Neuronal stem cell (in vitro differentiated cells): ENCODE measurements around the gene RASD2.

ENCODE experiments used
- DNase-seq: peaks from one replicate; pipeline ENCODE4 v3.0.0-alpha.2; 2013; ENCODE audit warnings: low spot score
- H2AFZ ChIP-seq: one replicate; pipeline ENCODE4 v1.6.1; 2013; ENCODE audit warnings: mild to moderate bottlenecking, low read length, inconsistent platforms
- H2AK5ac ChIP-seq: 2 replicates; pipeline ENCODE4 v1.6.1; 2013; ENCODE audit warnings: low read depth, mild to moderate bottlenecking, inconsistent platforms, low read length, moderate library complexity, mixed read lengths
- H2BK120ac ChIP-seq: 2 replicates; pipeline ENCODE4 v1.6.1; 2013; ENCODE audit warnings: low read depth, mild to moderate bottlenecking, inconsistent platforms, low read length, moderate library complexity, mixed read lengths
- H2BK12ac ChIP-seq: one replicate; pipeline ENCODE4 v1.6.1; 2013; ENCODE audit warnings: low read length, inconsistent platforms
- H2BK15ac ChIP-seq: 2 replicates; pipeline ENCODE4 v1.6.1; 2013; ENCODE audit warnings: mild to moderate bottlenecking, low read length, inconsistent platforms, mixed read lengths
- H2BK5ac ChIP-seq: one replicate; pipeline ENCODE4 v1.6.1; 2013; ENCODE audit warnings: inconsistent platforms, mild to moderate bottlenecking, low read length, moderate library complexity
- H3K14ac ChIP-seq: one replicate; pipeline ENCODE4 v1.6.1; 2013; ENCODE audit warnings: low read length, inconsistent platforms
- H3K18ac ChIP-seq: 2 replicates; pipeline ENCODE4 v1.6.1; 2013; ENCODE audit warnings: low read length, inconsistent platforms
- H3K23ac ChIP-seq: 2 replicates; pipeline ENCODE4 v1.6.1; 2013; ENCODE audit warnings: low read depth, mild to moderate bottlenecking, mixed read lengths, low read length, inconsistent platforms; ENCODE audit not compliant: poor library complexity
- H3K27ac ChIP-seq: replicated peaks from 3 replicates; pipeline ENCODE4 v1.5.1; 2013; ENCODE audit warnings: low read length, inconsistent platforms
- H3K27me3 ChIP-seq, 3 experiments: 2 replicates each; pipeline ENCODE4 v1.6.1; 2013; ENCODE audit warnings: low read length in 3 of 3, mild to moderate bottlenecking in 2 of 3, inconsistent platforms in 1 of 3, low read depth in 1 of 3, mixed read lengths in 1 of 3, moderate library complexity in 1 of 3; ENCODE audit not compliant: control insufficient read depth in 3 of 3, insufficient read depth in 3 of 3
- H3K36me3 ChIP-seq, 2 donors: replicated peaks in 1 of 2; 2 replicates each; pipeline ENCODE4 v1.6.1; 2013; ENCODE audit warnings: low read length in 2 of 2; ENCODE audit not compliant: control insufficient read depth in 2 of 2, insufficient read depth in 2 of 2
- H3K4ac ChIP-seq: 2 replicates; pipeline ENCODE4 v1.6.1; 2013; ENCODE audit warnings: inconsistent platforms, mild to moderate bottlenecking, low read length, moderate library complexity
- H3K4me1 ChIP-seq, 2 donors: 1 replicate in 1 of 2; 2 replicates in 1 of 2; pipeline ENCODE4 v1.6.1; 2013; ENCODE audit warnings: low read length in 2 of 2, low read depth in 1 of 2; ENCODE audit not compliant: control insufficient read depth in 2 of 2, insufficient read depth in 1 of 2
- H3K4me2 ChIP-seq: one replicate; pipeline ENCODE4 v1.6.1; 2013; ENCODE audit warnings: mild to moderate bottlenecking, low read length, inconsistent platforms; ENCODE audit not compliant: insufficient read depth, poor library complexity, severe bottlenecking
- H3K4me3 ChIP-seq, 2 donors: 2 replicates each; pipeline ENCODE4 v1.5.1; 2013; ENCODE audit warnings: low read length in 2 of 2, mild to moderate bottlenecking in 2 of 2, inconsistent platforms in 1 of 2, moderate library complexity in 1 of 2
- H3K79me1 ChIP-seq: one replicate; pipeline ENCODE4 v1.6.1; 2013; ENCODE audit warnings: low read depth, mild to moderate bottlenecking, inconsistent platforms, low read length, moderate library complexity
- H3K9ac ChIP-seq: one replicate; pipeline ENCODE4 v1.6.1; 2013; ENCODE audit warnings: mild to moderate bottlenecking, low read depth, low read length, inconsistent platforms; ENCODE audit not compliant: poor library complexity
- H3K9me3 ChIP-seq, 2 donors: replicated peaks in 1 of 2; 2 replicates each; pipeline versions ENCODE3 to v1.6.1; 2013; ENCODE audit warnings: low read length in 2 of 2, mild to moderate bottlenecking in 2 of 2, inconsistent platforms in 1 of 2, low read depth in 1 of 2, mixed read lengths in 1 of 2, moderate library complexity in 1 of 2; ENCODE audit not compliant: control insufficient read depth in 2 of 2, insufficient read depth in 1 of 2
- H4K8ac ChIP-seq: one replicate; pipeline ENCODE4 v1.6.1; 2013; ENCODE audit warnings: low read depth, mild to moderate bottlenecking, inconsistent platforms, low read length, moderate library complexity
- H4K91ac ChIP-seq: one replicate; pipeline ENCODE4 v1.6.1; 2013; ENCODE audit warnings: low read length, low read depth, mild to moderate bottlenecking, inconsistent platforms; ENCODE audit not compliant: poor library complexity
- WGBS, 2 donors: extraction: QIAGEN DNeasy Blood & Tissue Kit; methylation state at CpG; one replicate each; pipeline ENCODE4 v1.1.7; 2013; ENCODE audit warnings: missing lambda C conversion rate in 2 of 2, mixed read lengths in 1 of 2; ENCODE audit not compliant: insufficient read length in 2 of 2, insufficient replicate concordance in 1 of 2; ENCODE audit errors: extremely low coverage in 2 of 2; 5-methylcytosine and 5-hydroxymethylcytosine counted together

Gene RASD2

GRCh38 chr22:35597692-35598395, 57.2 kb downstream of the RASD2 start:
- Histone ChIP-seq H2AFZ (no peak overlapping the region), H3K79me1 (no peaks in the 10 kb centered on the region), H3K9me3 (peaks cover 0 to 5% of the 10 kb centered on the region in 2 donors), H3K23ac (peak overlapping the region; percentile 44), H2AK5ac (peak overlapping the region; percentile 41), H2BK120ac (no peak overlapping the region), H3K36me3 (peaks cover 0 to 4% of the 10 kb centered on the region in 2 donors), H3K9ac (peak overlapping the region; percentile 27), H3K18ac (peak overlapping the region; percentile 39), H2BK12ac (no peak overlapping the region), H3K14ac (no peak overlapping the region), H3K27ac (no peak overlapping the region), H2BK5ac (peak overlapping the region; percentile 19), H4K91ac (no peak overlapping the region), H4K8ac (no peak overlapping the region), H2BK15ac (peak overlapping the region; percentile 39), H3K4me1 (peaks cover 0 to 3% of the 10 kb centered on the region in 2 donors), H3K27me3 (peaks cover 0 to 9% (median 0%) of the 10 kb centered on the region in 3 experiments), H3K4me3 (no peak overlapping the region), H3K4ac (no peak overlapping the region), H3K4me2 (no peak overlapping the region)
- no peak for DNase-seq
- WGBS, 2 donors, result no CpG with 5 or more reads among the region's 16 CpGs

GRCh38 chr22:35598396-35598710, 57.7 kb downstream of the RASD2 start:
- H2BK15ac ChIP-seq, result peak overlapping the region; percentile 39
- H3K4me2 ChIP-seq, result no peak overlapping the region
- no peak overlapping the region for H4K8ac ChIP-seq
- H2BK120ac ChIP-seq, result no peak overlapping the region
- H2AK5ac ChIP-seq, result no peak overlapping the region
- peaks cover 0 to 4% of the 10 kb centered on the region in 2 donors for H3K36me3 ChIP-seq
- H2BK5ac ChIP-seq, result peak overlapping the region; percentile 19
- no peak overlapping the region for H2BK12ac ChIP-seq
- no peak overlapping the region for H3K4ac ChIP-seq
- peaks cover 0 to 3% of the 10 kb centered on the region in 2 donors for H3K4me1 ChIP-seq
- H3K27me3 ChIP-seq, result peaks cover 0 to 9% (median 0%) of the 10 kb centered on the region in 3 experiments
- H3K27ac ChIP-seq, result no peak overlapping the region
- H3K9me3 ChIP-seq, result peaks cover 0 to 5% of the 10 kb centered on the region in 2 donors
- H3K79me1 ChIP-seq, result no peaks in the 10 kb centered on the region
- no peak for DNase-seq
- peak overlapping the region; percentile 44 for H3K23ac ChIP-seq
- no peak overlapping the region for H3K4me3 ChIP-seq
- no peak overlapping the region for H3K14ac ChIP-seq
- WGBS, 2 donors, result no CpG with 5 or more reads among the region's 4 CpGs
- H2AFZ ChIP-seq, result no peak overlapping the region
- H3K18ac ChIP-seq, result peak overlapping the region; percentile 39
- H4K91ac ChIP-seq, result no peak overlapping the region
- peak overlapping the region; percentile 27 for H3K9ac ChIP-seq

- H3K18ac ChIP-seq, result no peak overlapping the region
- no peak overlapping the region for H2BK12ac ChIP-seq
- H2BK120ac ChIP-seq, result no peak overlapping the region
- no peak overlapping the region for H3K23ac ChIP-seq
- no peak for DNase-seq
- H2BK15ac ChIP-seq, result no peak overlapping the region
- peaks cover 0 to 9% (median 0%) of the 10 kb centered on the region in 3 experiments for H3K27me3 ChIP-seq
- H4K91ac ChIP-seq, result no peak overlapping the region
- no peak overlapping the region for H3K4me2 ChIP-seq
- peaks cover 0 to 5% of the 10 kb centered on the region in 2 donors for H3K9me3 ChIP-seq
- H2AK5ac ChIP-seq, result no peak overlapping the region
- no peak overlapping the region for H2BK5ac ChIP-seq
- H3K14ac ChIP-seq, result no peak overlapping the region
- H3K4me1 ChIP-seq, result no peaks in the 10 kb centered on the region
- H3K27ac ChIP-seq, result no peak overlapping the region
- H3K36me3 ChIP-seq, result peaks cover 0 to 4% of the 10 kb centered on the region in 2 donors
- H3K4ac ChIP-seq, result no peak overlapping the region
- H4K8ac ChIP-seq, result no peak overlapping the region
- WGBS, 2 donors, result no CpG with 5 or more reads among the region's 4 CpGs
- no peak overlapping the region for H3K4me3 ChIP-seq
- H3K9ac ChIP-seq, result no peak overlapping the region
- no peaks in the 10 kb centered on the region for H3K79me1 ChIP-seq
- H2AFZ ChIP-seq, result no peak overlapping the region
These were observed 58.7 kb downstream of the RASD2 start for GRCh38 chr22:35599364-35599763.

- peaks cover 0 to 4% of the 10 kb centered on the region in 2 donors for H3K36me3 ChIP-seq
- H2BK15ac ChIP-seq, result no peak overlapping the region
- H2BK120ac ChIP-seq, result no peak overlapping the region
- no peak overlapping the region for H4K91ac ChIP-seq
- no peak overlapping the region for H2AK5ac ChIP-seq
- H2BK5ac ChIP-seq, result no peak overlapping the region
- H3K27me3 ChIP-seq, result peaks cover 0 to 9% (median 0%) of the 10 kb centered on the region in 3 experiments
- no peak overlapping the region for H3K14ac ChIP-seq
- H3K27ac ChIP-seq, result no peak overlapping the region
- H3K18ac ChIP-seq, result peak overlapping the region; percentile 62
- H3K4me1 ChIP-seq, result peaks cover 0 to 2% of the 10 kb centered on the region in 2 donors
- no peak overlapping the region for H2BK12ac ChIP-seq
- H3K4me3 ChIP-seq, result no peak overlapping the region
- no peak for DNase-seq
- no peak overlapping the region for H2AFZ ChIP-seq
- no peak overlapping the region for H3K4me2 ChIP-seq
- no peak overlapping the region for H4K8ac ChIP-seq
- H3K4ac ChIP-seq, result no peak overlapping the region
- no peak overlapping the region for H3K23ac ChIP-seq
- WGBS, 2 donors, result no CpG with 5 or more reads among the region's 12 CpGs
- no peak overlapping the region for H3K9ac ChIP-seq
- no peaks in the 10 kb centered on the region for H3K79me1 ChIP-seq
- peaks cover 0 to 2% of the 10 kb centered on the region in 2 donors for H3K9me3 ChIP-seq
These were observed 59.8 kb downstream of the RASD2 start for GRCh38 chr22:35600476-35600875.
